DND-41 (cell line): Measurements from ENCODE around the gene NAALAD2.

Experiments
- EZH2 ChIP-seq: IDR thresholded peaks from 3 replicates; pipeline ENCODE4 v1.6.1; 2012; ENCODE audit warnings: borderline replicate concordance, low read depth, mild to moderate bottlenecking, moderate library complexity, low read length, inconsistent platforms; ENCODE audit not compliant: severe bottlenecking
- TF ChIP-seq, protein P1 (sequence below): IDR thresholded peaks from 2 replicates; pipeline ENCODE4 v1.5.1; 2012; ENCODE audit warnings: borderline replicate concordance, low read length, moderate library complexity, mild to moderate bottlenecking; ENCODE audit not compliant: poor library complexity, severe bottlenecking; ENCODE audit errors: extremely low read depth

DNA sequence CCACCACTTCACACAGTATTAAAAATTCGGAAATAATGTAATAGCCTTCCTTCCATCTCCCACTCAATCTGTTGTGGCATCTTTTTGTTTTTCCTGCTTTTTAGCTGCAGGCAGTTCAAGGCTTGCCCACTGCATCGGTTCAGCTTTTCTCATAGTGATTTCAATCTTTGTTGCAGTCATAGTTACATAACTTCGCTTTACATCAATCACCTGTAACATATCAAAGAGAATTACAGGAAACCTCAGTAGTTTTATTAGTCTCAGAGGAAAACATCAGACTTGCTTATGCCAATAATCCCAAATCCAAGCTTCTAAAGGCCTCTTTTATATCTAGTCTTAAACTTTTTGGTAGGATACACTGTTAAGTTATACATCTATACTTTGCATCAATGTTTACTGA lies 67.9 kb downstream of the NAALAD2 start:
- TF ChIP-seq, protein P1, sequence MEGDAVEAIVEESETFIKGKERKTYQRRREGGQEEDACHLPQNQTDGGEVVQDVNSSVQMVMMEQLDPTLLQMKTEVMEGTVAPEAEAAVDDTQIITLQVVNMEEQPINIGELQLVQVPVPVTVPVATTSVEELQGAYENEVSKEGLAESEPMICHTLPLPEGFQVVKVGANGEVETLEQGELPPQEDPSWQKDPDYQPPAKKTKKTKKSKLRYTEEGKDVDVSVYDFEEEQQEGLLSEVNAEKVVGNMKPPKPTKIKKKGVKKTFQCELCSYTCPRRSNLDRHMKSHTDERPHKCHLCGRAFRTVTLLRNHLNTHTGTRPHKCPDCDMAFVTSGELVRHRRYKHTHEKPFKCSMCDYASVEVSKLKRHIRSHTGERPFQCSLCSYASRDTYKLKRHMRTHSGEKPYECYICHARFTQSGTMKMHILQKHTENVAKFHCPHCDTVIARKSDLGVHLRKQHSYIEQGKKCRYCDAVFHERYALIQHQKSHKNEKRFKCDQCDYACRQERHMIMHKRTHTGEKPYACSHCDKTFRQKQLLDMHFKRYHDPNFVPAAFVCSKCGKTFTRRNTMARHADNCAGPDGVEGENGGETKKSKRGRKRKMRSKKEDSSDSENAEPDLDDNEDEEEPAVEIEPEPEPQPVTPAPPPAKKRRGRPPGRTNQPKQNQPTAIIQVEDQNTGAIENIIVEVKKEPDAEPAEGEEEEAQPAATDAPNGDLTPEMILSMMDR, result no peak
- no peak for TF ChIP-seq EZH2
